ENCODE data around the gene SORL1-AS1.
"Not testable (repeated sequence)": the region's sequence is repeated elsewhere in the genome, so short reads cannot be mapped to it uniquely, and the experiment has no call there.

Gene SORL1-AS1

GRCh38 chr11:121412000-121412587, 40.7 kb downstream of the SORL1-AS1 start:
- no peak overlapping the region for H2AK5ac ChIP-seq (ENCODE audit: insufficient read length, low read length)

GRCh38 chr11:121411330-121411729, 41.4 kb downstream of the SORL1-AS1 start:
- H3K27ac Mint-ChIP-seq; H2BK20ac ChIP-seq (ENCODE audit: low read depth, low read length, poor library complexity, severe bottlenecking); H3K56ac ChIP-seq (ENCODE audit: insufficient read length, low read depth, low read length); H3K23ac ChIP-seq (ENCODE audit: insufficient read length, low read depth, low read length); H4K20me1 ChIP-seq (ENCODE audit: control insufficient read depth, insufficient read depth, insufficient read length); H3K79me2 ChIP-seq (ENCODE audit: insufficient read depth, low read length); H2AFZ ChIP-seq (ENCODE audit: low read length); H3K36me3 Mint-ChIP-seq (ENCODE audit: insufficient read depth in 1 of 3, low read depth in 3 of 3); H3K4me3 Mint-ChIP-seq; H3K18ac ChIP-seq (ENCODE audit: insufficient read length, low read depth, low read length); H2BK12ac ChIP-seq (ENCODE audit: insufficient read length, low read depth, low read length); H4K8ac ChIP-seq (replicated peaks; ENCODE audit: insufficient read length, low read depth, low read length); H3K4ac ChIP-seq (ENCODE audit: low read depth, low read length); H3K79me1 ChIP-seq (ENCODE audit: insufficient read depth, low read depth, low read length, poor library complexity, severe bottlenecking); H3K9ac ChIP-seq (ENCODE audit: extremely low read depth, insufficient read length, low read length); H3T11ph ChIP-seq (ENCODE audit: low read length); H3K27ac ChIP-seq (ENCODE audit: insufficient read length, low read depth, low read length); H3K27me3 ChIP-seq (ENCODE audit: insufficient read depth, low read length); H4K91ac ChIP-seq (ENCODE audit: insufficient read length, low read depth, low read length); H3K14ac ChIP-seq (ENCODE audit: insufficient read depth, low read length); H3K4me1 ChIP-seq (ENCODE audit: insufficient read depth, low read length); H2BK5ac ChIP-seq (ENCODE audit: insufficient read length, low read length); H3K27me3 Mint-ChIP-seq (ENCODE audit: low read depth); H2BK15ac ChIP-seq (ENCODE audit: low read depth, low read length); DNase-seq; H3K23me2 ChIP-seq (ENCODE audit: insufficient read length, low read depth, low read length, poor library complexity, severe bottlenecking); H4K5ac ChIP-seq (ENCODE audit: insufficient read length, low read depth, low read length); H2BK120ac ChIP-seq (ENCODE audit: low read depth, low read length, poor library complexity, severe bottlenecking); H2AK5ac ChIP-seq (ENCODE audit: insufficient read length, low read length); H3K4me2 ChIP-seq (ENCODE audit: insufficient read depth, insufficient read length, low read length); H3K9me3 ChIP-seq (ENCODE audit: control insufficient read depth, low read depth, low read length); H3K9me3 Mint-ChIP-seq: not testable (repeated sequence)
- H3K4me1 Mint-ChIP-seq, result peaks cover 31 to 32% of the 10 kb centered on the region in 2 experiments

More at GRCh38 chr11:121412000-121412587, 40.7 kb downstream of the SORL1-AS1 start:
- H3K27ac ChIP-seq (ENCODE audit: insufficient read length, low read depth, low read length), result no peak overlapping the region
- no peaks in the 10 kb centered on the region for H3K79me2 ChIP-seq (ENCODE audit: insufficient read depth, low read length)
- TF ChIP-seq CTCF (conservative IDR thresholded peaks at IDR 0.05), result no peak
- H3K36me3 Mint-ChIP-seq (ENCODE audit: insufficient read depth in 1 of 3, low read depth in 3 of 3), result no peaks in the 10 kb centered on the region; a peak in 1 of 7 replicates
- H2BK12ac ChIP-seq (ENCODE audit: insufficient read length, low read depth, low read length), result no peak overlapping the region
- H2BK15ac ChIP-seq (ENCODE audit: low read depth, low read length), result no peak overlapping the region
- H3K27ac Mint-ChIP-seq, result no peak overlapping the region
- H2BK5ac ChIP-seq (ENCODE audit: insufficient read length, low read length), result no peak overlapping the region
- no peaks in the 10 kb centered on the region for H3K9me3 ChIP-seq (ENCODE audit: control insufficient read depth, low read depth, low read length)
- no peak overlapping the region for H3K4me3 Mint-ChIP-seq
- no peaks in the 10 kb centered on the region for H3K27me3 Mint-ChIP-seq (ENCODE audit: low read depth)
- H3K27me3 ChIP-seq (ENCODE audit: insufficient read depth, low read length), result no peaks in the 10 kb centered on the region
- H3K18ac ChIP-seq (ENCODE audit: insufficient read length, low read depth, low read length), result no peak overlapping the region
- no peak overlapping the region for H2BK20ac ChIP-seq (ENCODE audit: low read depth, low read length, poor library complexity, severe bottlenecking)
- H3K23ac ChIP-seq (ENCODE audit: insufficient read length, low read depth, low read length), result no peak overlapping the region
- H3K56ac ChIP-seq (ENCODE audit: insufficient read length, low read depth, low read length), result no peak overlapping the region
- H2BK120ac ChIP-seq (ENCODE audit: low read depth, low read length, poor library complexity, severe bottlenecking), result no peak overlapping the region
- H3K4ac ChIP-seq (ENCODE audit: low read depth, low read length), result no peak overlapping the region
- H3K14ac ChIP-seq (ENCODE audit: insufficient read depth, low read length), result no peak overlapping the region
- H3K9me3 Mint-ChIP-seq, result no peaks in the 10 kb centered on the region; a peak in 2 of 5 replicates
- H4K5ac ChIP-seq (ENCODE audit: insufficient read length, low read depth, low read length), result no peak overlapping the region
- H3K23me2 ChIP-seq (ENCODE audit: insufficient read length, low read depth, low read length, poor library complexity, severe bottlenecking), result no peaks in the 10 kb centered on the region
- H4K8ac ChIP-seq (replicated peaks; ENCODE audit: insufficient read length, low read depth, low read length), result no peak overlapping the region
- H3K79me1 ChIP-seq (ENCODE audit: insufficient read depth, low read depth, low read length, poor library complexity, severe bottlenecking), result no peaks in the 10 kb centered on the region
- H3K4me1 ChIP-seq (ENCODE audit: insufficient read depth, low read length), result peaks cover 2% of the 10 kb centered on the region; the same call in 1 of the 2 replicates
- peaks cover 25 to 26% of the 10 kb centered on the region in 2 experiments for H3K4me1 Mint-ChIP-seq
- H3K9ac ChIP-seq (ENCODE audit: extremely low read depth, insufficient read length, low read length), result no peak overlapping the region
- no peak overlapping the region for H4K91ac ChIP-seq (ENCODE audit: insufficient read length, low read depth, low read length)
- no peak overlapping the region for H3T11ph ChIP-seq (ENCODE audit: low read length)
- no CpG with 5 or more reads among the region's 4 CpGs for WGBS (ENCODE audit: extremely low coverage, insufficient read length, low lambda C conversion rate)
- H2AFZ ChIP-seq (ENCODE audit: low read length), result no peak overlapping the region
- H3K4me2 ChIP-seq (ENCODE audit: insufficient read depth, insufficient read length, low read length), result no peak overlapping the region
- H4K20me1 ChIP-seq (ENCODE audit: control insufficient read depth, insufficient read depth, insufficient read length), result no peaks in the 10 kb centered on the region
- no peak for DNase-seq
